ENCODE results near the gene NR2C2AP. TPM values are rescaled to one million over a fixed set of nuclear protein-coding genes. Genes with fewer than 3 reads are reported as not detected.

The NR2C2AP gene
- total RNA-seq, 3 donors from 2014 or later (not counting 1 experiment from before 2014, with no cell fraction given), result 14.7 to 16.7 (median 16.4) TPM

GRCh38 chr19:19218911-19219310, 15.7 kb upstream of the NR2C2AP start:
- no peaks in the 10 kb centered on the region for H3K9me3 Mint-ChIP-seq
- Histone ChIP-seq H3K4me3 (ENCODE audit: low read length) (no peak overlapping the region), H3K36me3 (ENCODE audit: control insufficient read depth, insufficient read depth, low read length) (no peaks in the 10 kb centered on the region), H3K9me3 (ENCODE audit: control insufficient read depth, insufficient read depth, low read length) (no peaks in the 10 kb centered on the region), H3K27ac (ENCODE audit: low read length) (no peak overlapping the region), H3K27me3 (ENCODE audit: control insufficient read depth, insufficient read depth, low read length) (peaks cover 8% of the 10 kb centered on the region), H3K4me1 (ENCODE audit: control insufficient read depth, insufficient read depth, low read length) (no peaks in the 10 kb centered on the region)
- no peak overlapping the region for H3K27ac Mint-ChIP-seq
- 85% methylated on average over 21 of the region's 21 CpGs for WGBS (ENCODE audit: insufficient coverage)
- peaks cover 14 to 15% of the 10 kb centered on the region in 2 donors for H3K27me3 Mint-ChIP-seq (ENCODE audit: low read depth in 2 of 2)
- no peaks in the 10 kb centered on the region for H3K36me3 Mint-ChIP-seq
- no peak for DNase-seq
- no peak for ATAC-seq
- no peaks in the 10 kb centered on the region for H3K4me1 Mint-ChIP-seq
- TF ChIP-seq CTCF (IDR thresholded peaks at IDR 0.05), result no peak
- H3K4me3 Mint-ChIP-seq, result no peak overlapping the region
- intact Hi-C loops (cut with micrococcal nuclease), result no loop called here

GRCh38 chr19:19217099-19217498, 13.9 kb upstream of the NR2C2AP start:
- H3K27me3 ChIP-seq (ENCODE audit: control insufficient read depth, insufficient read depth, low read length), result peaks cover 24% of the 10 kb centered on the region
- no peak overlapping the region for H3K27ac Mint-ChIP-seq
- no peaks in the 10 kb centered on the region for H3K9me3 ChIP-seq (ENCODE audit: control insufficient read depth, insufficient read depth, low read length)
- H3K4me1 Mint-ChIP-seq, result no peaks in the 10 kb centered on the region
- WGBS (ENCODE audit: insufficient coverage), result 69% methylated on average over 4 of the region's 4 CpGs
- no peaks in the 10 kb centered on the region for H3K9me3 Mint-ChIP-seq
- ATAC-seq, result no peak
- no peak overlapping the region for H3K27ac ChIP-seq (ENCODE audit: low read length)
- no peaks in the 10 kb centered on the region for H3K36me3 ChIP-seq (ENCODE audit: control insufficient read depth, insufficient read depth, low read length)
- no peak overlapping the region for H3K4me3 Mint-ChIP-seq
- no peak for DNase-seq
- no peaks in the 10 kb centered on the region for H3K36me3 Mint-ChIP-seq
- no peak overlapping the region for H3K4me3 ChIP-seq (ENCODE audit: low read length)
- no peaks in the 10 kb centered on the region for H3K4me1 ChIP-seq (ENCODE audit: control insufficient read depth, insufficient read depth, low read length)
- intact Hi-C loops (cut with micrococcal nuclease), result no loop called here
- peaks cover 24 to 27% of the 10 kb centered on the region in 2 donors for H3K27me3 Mint-ChIP-seq (ENCODE audit: low read depth in 2 of 2)
- no peak for TF ChIP-seq CTCF (IDR thresholded peaks at IDR 0.05)

DNA sequence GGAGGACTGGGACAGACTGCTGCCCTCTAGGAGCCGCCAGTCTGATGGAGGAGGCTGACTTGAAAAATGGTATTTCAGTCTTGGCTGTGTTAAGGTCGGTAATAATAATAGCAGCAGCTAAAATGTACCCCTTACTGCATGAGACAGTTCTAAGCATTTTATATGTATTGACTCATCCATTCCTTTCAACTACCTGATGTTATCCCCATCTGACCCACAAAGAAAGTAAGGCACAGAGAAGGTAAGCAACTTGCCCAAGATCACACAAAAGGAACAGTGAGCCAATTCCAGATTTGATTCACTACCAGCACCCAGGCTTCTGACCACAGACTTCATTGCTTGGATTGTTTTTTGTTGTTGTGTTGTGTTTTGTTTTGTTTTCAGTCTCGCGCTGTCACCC, 12.6 kb upstream of the NR2C2AP start:
- H3K36me3 ChIP-seq (ENCODE audit: control insufficient read depth, insufficient read depth, low read length), result no peaks in the 10 kb centered on the region
- Mint-ChIP-seq H3K27me3 (ENCODE audit: low read depth in 2 of 2) (peaks cover 27 to 31% of the 10 kb centered on the region in 2 donors), H3K36me3 (no peaks in the 10 kb centered on the region), H3K4me1 (no peaks in the 10 kb centered on the region), H3K9me3 (no peaks in the 10 kb centered on the region), H3K27ac (no peak overlapping the region), H3K4me3 (no peak overlapping the region)
- DNase-seq (no peak), ATAC-seq (no peak)
- WGBS (ENCODE audit: insufficient coverage), result 73% methylated on average over 4 of the region's 4 CpGs
- TF ChIP-seq CTCF (IDR thresholded peaks at IDR 0.05), result no peak
- H3K27ac ChIP-seq (ENCODE audit: low read length), result no peak overlapping the region
- no peaks in the 10 kb centered on the region for H3K4me1 ChIP-seq (ENCODE audit: control insufficient read depth, insufficient read depth, low read length)
- intact Hi-C loops (cut with micrococcal nuclease), result no loop called here
- peaks cover 31% of the 10 kb centered on the region for H3K27me3 ChIP-seq (ENCODE audit: control insufficient read depth, insufficient read depth, low read length)
- no peaks in the 10 kb centered on the region for H3K9me3 ChIP-seq (ENCODE audit: control insufficient read depth, insufficient read depth, low read length)
- no peak overlapping the region for H3K4me3 ChIP-seq (ENCODE audit: low read length)

DNA sequence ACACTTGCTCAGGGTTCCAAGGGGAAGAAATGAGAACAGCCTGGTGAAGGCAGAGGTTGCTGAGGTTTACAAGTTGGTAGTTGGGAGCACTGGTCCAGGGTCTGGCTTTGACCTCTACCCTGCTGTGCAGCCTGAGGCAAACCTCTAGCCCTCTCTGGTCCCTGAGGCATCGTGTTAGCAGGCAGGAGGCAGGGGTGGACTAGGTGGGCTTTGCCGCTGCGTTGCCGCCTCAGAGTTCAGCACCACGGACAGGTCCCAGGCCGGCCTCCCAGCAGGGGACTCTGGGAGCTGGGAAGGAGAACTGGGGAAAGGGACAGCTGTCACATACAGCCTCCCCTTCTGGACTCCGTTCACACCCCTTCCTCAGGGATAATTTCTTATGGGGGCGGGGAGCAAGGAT, 11.7 kb upstream of the NR2C2AP start:
- H3K27me3 ChIP-seq (ENCODE audit: control insufficient read depth, insufficient read depth, low read length), result peaks cover 31% of the 10 kb centered on the region
- intact Hi-C loops (cut with micrococcal nuclease), result no loop called here
- Mint-ChIP-seq H3K27me3 (ENCODE audit: low read depth in 2 of 2) (peaks cover 27 to 36% of the 10 kb centered on the region in 2 donors), H3K9me3 (no peaks in the 10 kb centered on the region), H3K27ac (no peak overlapping the region), H3K4me1 (no peaks in the 10 kb centered on the region), H3K4me3 (no peak overlapping the region), H3K36me3 (no peaks in the 10 kb centered on the region)
- no peaks in the 10 kb centered on the region for H3K9me3 ChIP-seq (ENCODE audit: control insufficient read depth, insufficient read depth, low read length)
- H3K4me1 ChIP-seq (ENCODE audit: control insufficient read depth, insufficient read depth, low read length), result no peaks in the 10 kb centered on the region
- no peaks in the 10 kb centered on the region for H3K36me3 ChIP-seq (ENCODE audit: control insufficient read depth, insufficient read depth, low read length)
- H3K4me3 ChIP-seq (ENCODE audit: low read length), result no peak overlapping the region
- WGBS (ENCODE audit: insufficient coverage), result 0% methylated on average over 4 of the region's 8 CpGs
- H3K27ac ChIP-seq (ENCODE audit: low read length), result no peak overlapping the region
- TF ChIP-seq CTCF (IDR thresholded peaks at IDR 0.05), result no peak
- DNase-seq (peak in 1 of 2 donors; percentile 51), ATAC-seq (peak in 2 of 3 donors; percentile 53 to 72)

Data from natural killer cell (primary cell).